WTC11 (cell line): ENCODE data around the gene HS1BP3. TPM values are rescaled to one million over a fixed set of nuclear protein-coding genes. Genes with fewer than 3 reads are reported as not detected.
A peak's percentile ranks its signal among the peaks of the same experiment; 100 is the strongest.

Experiments
- AR ChIP-seq: fragments of 250-450 bp; sonication (Bioruptor Pico); IDR thresholded peaks from 2 replicates; pipeline ENCODE4 v1.9.0; 2021; ENCODE audit warnings: mild to moderate bottlenecking
- CBFB ChIP-seq: sonication (generic); formaldehyde crosslinking; IDR thresholded peaks from 2 replicates; pipeline ENCODE4 v1.8.1; 2022; ENCODE audit warnings: mild to moderate bottlenecking, low read depth, missing genetic modification reagents
- CREM ChIP-seq: sonication (generic); formaldehyde crosslinking; IDR thresholded peaks from 2 replicates; pipeline ENCODE4 v1.8.1; 2022; ENCODE audit warnings: mild to moderate bottlenecking, missing genetic modification reagents, moderate library complexity
- ETV6 ChIP-seq: sonication (generic); formaldehyde crosslinking; IDR thresholded peaks from 2 replicates; pipeline ENCODE4 v1.8.1; 2022; ENCODE audit warnings: mild to moderate bottlenecking, missing genetic modification reagents
- FOXK1 ChIP-seq: sonication (generic); formaldehyde crosslinking; IDR thresholded peaks from 2 replicates; pipeline ENCODE4 v1.8.0; 2022; ENCODE audit warnings: mild to moderate bottlenecking, moderate library complexity, missing genetic modification reagents
- FOXP1 ChIP-seq: sonication (generic); formaldehyde crosslinking; IDR thresholded peaks from 2 replicates; pipeline ENCODE4 v1.8.0; 2022; ENCODE audit warnings: missing genetic modification reagents, mild to moderate bottlenecking, moderate library complexity, borderline replicate concordance
- GABPB1 ChIP-seq: sonication (generic); formaldehyde crosslinking; IDR thresholded peaks from 2 replicates; pipeline ENCODE4 v1.8.1; 2023; ENCODE audit warnings: mild to moderate bottlenecking, missing genetic modification reagents
- JAZF1 ChIP-seq: fragments of 250-450 bp; sonication (Bioruptor Pico); IDR thresholded peaks from 2 replicates; pipeline ENCODE4 v1.9.0; 2021; ENCODE audit warnings: moderate library complexity, mild to moderate bottlenecking, inconsistent platforms
- JUN ChIP-seq: sonication (generic); formaldehyde crosslinking; IDR thresholded peaks from 2 replicates; pipeline ENCODE4 v1.8.0; 2023; ENCODE audit warnings: mild to moderate bottlenecking, missing genetic modification reagents
- KAT7 ChIP-seq: sonication (generic); formaldehyde crosslinking; IDR thresholded peaks from 2 replicates; pipeline ENCODE4 v1.8.1; 2023; ENCODE audit warnings: missing genetic modification reagents, mild to moderate bottlenecking, borderline replicate concordance
- MXD4 ChIP-seq: fragments of 250-450 bp; sonication (Bioruptor Pico); IDR thresholded peaks from 2 replicates; pipeline ENCODE4 v1.8.0; 2021; ENCODE audit warnings: mild to moderate bottlenecking, moderate library complexity, borderline replicate concordance
- NFE2L1 ChIP-seq: sonication (generic); formaldehyde crosslinking; IDR thresholded peaks from 2 replicates; pipeline ENCODE4 v1.8.1; 2023; ENCODE audit warnings: missing genetic modification reagents
- SP1 ChIP-seq: sonication (generic); formaldehyde crosslinking; conservative IDR thresholded peaks from 2 replicates; pipeline ENCODE4 v1.8.1; 2022; ENCODE audit warnings: missing genetic modification reagents
- TEAD1 ChIP-seq: sonication (generic); formaldehyde crosslinking; IDR thresholded peaks from 2 replicates; pipeline ENCODE4 v1.8.0; 2022; ENCODE audit warnings: mild to moderate bottlenecking, missing genetic modification reagents
- ZBTB43 ChIP-seq: sonication (generic); formaldehyde crosslinking; IDR thresholded peaks from 2 replicates; pipeline ENCODE4 v1.8.1; 2023; ENCODE audit warnings: mild to moderate bottlenecking, missing genetic modification reagents
- ZNF232 ChIP-seq: sonication (generic); formaldehyde crosslinking; IDR thresholded peaks from 2 replicates; pipeline ENCODE4 v1.8.0; 2022; ENCODE audit warnings: mild to moderate bottlenecking, missing genetic modification reagents
- ZNF263 ChIP-seq: sonication (generic); formaldehyde crosslinking; IDR thresholded peaks from 2 replicates; pipeline ENCODE4 v1.8.1; 2022; ENCODE audit warnings: low read depth, mild to moderate bottlenecking, moderate library complexity, missing genetic modification reagents
- ZNF396 ChIP-seq: fragments of 250-450 bp; sonication (Bioruptor Pico); IDR thresholded peaks from 2 replicates; pipeline ENCODE4 v1.8.0; 2021; ENCODE audit warnings: mild to moderate bottlenecking, moderate library complexity, borderline replicate concordance
- ZNF423 ChIP-seq: fragments of 250-450 bp; sonication (Bioruptor Pico); IDR thresholded peaks from 2 replicates; pipeline ENCODE4 v2.1.2; 2022; ENCODE audit warnings: mild to moderate bottlenecking, moderate library complexity
- total RNA-seq: library from RNA; stranded (reverse); gene quantifications from 3 replicates; pipeline ENCODE4 v1.2.3, GENCODE V29; 2021
- TF ChIP-seq, protein P1 (sequence below): fragments of 250-450 bp; sonication (Bioruptor Pico); IDR thresholded peaks from 2 replicates; pipeline ENCODE4 v2.1.2; 2022; ENCODE audit warnings: mild to moderate bottlenecking, moderate library complexity
- TF ChIP-seq, protein P2 (sequence below): sonication (generic); formaldehyde crosslinking; IDR thresholded peaks from 2 replicates; pipeline ENCODE4 v1.8.0; 2022; ENCODE audit warnings: mild to moderate bottlenecking, missing genetic modification reagents
- TF ChIP-seq, protein P3 (sequence below): sonication (generic); formaldehyde crosslinking; IDR thresholded peaks from 2 replicates; pipeline ENCODE4 v1.8.1; 2022; ENCODE audit warnings: mild to moderate bottlenecking, missing genetic modification reagents, moderate library complexity, borderline replicate concordance
- TF ChIP-seq, protein P4 (sequence below): sonication (generic); formaldehyde crosslinking; IDR thresholded peaks from 2 replicates; pipeline ENCODE4 v1.8.1; 2022; ENCODE audit warnings: mild to moderate bottlenecking, moderate library complexity, missing genetic modification reagents
- TF ChIP-seq, protein P5 (sequence below): sonication (generic); formaldehyde crosslinking; IDR thresholded peaks from 2 replicates; pipeline ENCODE4 v1.8.1; 2023; ENCODE audit warnings: mild to moderate bottlenecking, missing genetic modification reagents, moderate library complexity

Gene HS1BP3
- total RNA-seq, 1 experiment from 2014 or later = 17.9 TPM

DNA sequence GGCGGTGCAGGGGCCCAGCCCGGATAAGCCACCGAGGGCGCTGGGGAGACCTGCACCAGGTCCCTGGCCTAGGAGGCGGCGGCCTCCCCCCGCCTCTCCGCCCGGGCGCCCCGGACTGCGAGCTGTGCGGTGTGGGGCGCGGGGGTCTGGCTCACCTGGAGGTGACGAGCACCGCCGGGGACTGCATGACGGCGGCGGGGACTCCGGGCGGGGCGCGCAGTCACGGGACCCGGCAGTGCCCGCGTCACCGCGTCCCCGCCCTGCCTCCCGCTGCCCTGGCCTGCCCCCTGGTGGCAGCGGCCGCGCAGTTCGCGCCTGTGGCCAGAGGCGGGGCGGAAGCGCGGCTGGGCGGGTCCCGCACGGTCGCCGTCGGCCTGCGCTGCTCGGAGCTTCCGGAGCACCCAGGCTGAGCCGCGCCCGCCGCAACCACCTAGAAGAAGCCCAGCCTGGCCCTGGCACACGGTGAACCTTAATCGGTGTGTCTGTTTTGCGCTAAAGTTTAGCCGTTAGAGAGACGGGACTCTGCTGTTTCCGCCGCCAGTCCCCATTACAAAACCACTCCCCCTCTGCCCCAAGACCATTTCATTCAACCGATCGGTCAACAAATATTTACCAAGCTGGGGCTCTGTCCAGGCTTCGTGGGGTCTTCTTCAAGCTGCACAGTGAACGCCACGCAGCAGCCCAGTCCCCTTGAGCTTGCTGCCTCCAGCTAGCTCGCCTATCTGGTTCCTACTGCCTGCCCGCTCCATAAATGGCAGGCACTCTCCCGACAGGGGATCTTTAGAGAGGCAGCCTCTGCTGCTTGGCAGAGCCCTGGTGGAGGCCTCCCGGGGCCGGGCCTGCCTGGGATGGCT is at the start of gene HS1BP3 (continued):
- TF ChIP-seq, protein P1, sequence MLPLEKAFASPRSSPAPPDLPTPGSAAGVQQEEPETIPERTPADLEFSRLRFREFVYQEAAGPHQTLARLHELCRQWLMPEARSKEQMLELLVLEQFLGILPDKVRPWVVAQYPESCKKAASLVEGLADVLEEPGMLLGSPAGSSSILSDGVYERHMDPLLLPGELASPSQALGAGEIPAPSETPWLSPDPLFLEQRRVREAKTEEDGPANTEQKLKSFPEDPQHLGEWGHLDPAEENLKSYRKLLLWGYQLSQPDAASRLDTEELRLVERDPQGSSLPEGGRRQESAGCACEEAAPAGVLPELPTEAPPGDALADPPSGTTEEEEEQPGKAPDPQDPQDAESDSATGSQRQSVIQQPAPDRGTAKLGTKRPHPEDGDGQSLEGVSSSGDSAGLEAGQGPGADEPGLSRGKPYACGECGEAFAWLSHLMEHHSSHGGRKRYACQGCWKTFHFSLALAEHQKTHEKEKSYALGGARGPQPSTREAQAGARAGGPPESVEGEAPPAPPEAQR = no peak
- TF ChIP-seq TEAD1 (CRISPR knock-in tag) (0 out of 2 replicates have a peak, but pooled peaks have one; percentile 39), ZNF423 (CRISPR knock-in tag) (peak; percentile 75), JAZF1 (CRISPR knock-in tag) (no peak), NFE2L1 (no peak), ZBTB43 (CRISPR knock-in tag) (peak; percentile 78; the same call in 1 of the 2 replicates), CBFB (CRISPR knock-in tag) (0 out of 2 replicates have a peak, but pooled peaks have one; percentile 40), GABPB1 (peak; percentile 63), ZNF396 (CRISPR knock-in tag) (no peak), ETV6 (CRISPR knock-in tag) (peak; percentile 94; the same call in 1 of the 2 replicates), JUN (CRISPR knock-in tag) (no peak), AR (CRISPR knock-in tag) (no peak), CREM (CRISPR knock-in tag) (peak; percentile 82; the same call in 1 of the 2 replicates), FOXP1 (peak; percentile 59; the same call in 1 of the 2 replicates), ZNF232 (peak; percentile 63; the same call in 1 of the 2 replicates), KAT7 (CRISPR knock-in tag) (no peak), SP1 (peak; percentile 87), FOXK1 (peak; percentile 85; the same call in 1 of the 2 replicates), ZNF263 (CRISPR knock-in tag) (0 out of 2 replicates have a peak, but pooled peaks have one; percentile 48), MXD4 (CRISPR knock-in tag) (no peak)
- TF ChIP-seq, protein P2, sequence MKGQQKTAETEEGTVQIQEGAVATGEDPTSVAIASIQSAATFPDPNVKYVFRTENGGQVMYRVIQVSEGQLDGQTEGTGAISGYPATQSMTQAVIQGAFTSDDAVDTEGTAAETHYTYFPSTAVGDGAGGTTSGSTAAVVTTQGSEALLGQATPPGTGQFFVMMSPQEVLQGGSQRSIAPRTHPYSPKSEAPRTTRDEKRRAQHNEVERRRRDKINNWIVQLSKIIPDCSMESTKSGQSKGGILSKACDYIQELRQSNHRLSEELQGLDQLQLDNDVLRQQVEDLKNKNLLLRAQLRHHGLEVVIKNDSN (CRISPR knock-in tag) = peak; percentile 77
- TF ChIP-seq, protein P3, sequence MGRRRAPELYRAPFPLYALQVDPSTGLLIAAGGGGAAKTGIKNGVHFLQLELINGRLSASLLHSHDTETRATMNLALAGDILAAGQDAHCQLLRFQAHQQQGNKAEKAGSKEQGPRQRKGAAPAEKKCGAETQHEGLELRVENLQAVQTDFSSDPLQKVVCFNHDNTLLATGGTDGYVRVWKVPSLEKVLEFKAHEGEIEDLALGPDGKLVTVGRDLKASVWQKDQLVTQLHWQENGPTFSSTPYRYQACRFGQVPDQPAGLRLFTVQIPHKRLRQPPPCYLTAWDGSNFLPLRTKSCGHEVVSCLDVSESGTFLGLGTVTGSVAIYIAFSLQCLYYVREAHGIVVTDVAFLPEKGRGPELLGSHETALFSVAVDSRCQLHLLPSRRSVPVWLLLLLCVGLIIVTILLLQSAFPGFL (CRISPR knock-in tag) = no peak
- TF ChIP-seq, protein P4, sequence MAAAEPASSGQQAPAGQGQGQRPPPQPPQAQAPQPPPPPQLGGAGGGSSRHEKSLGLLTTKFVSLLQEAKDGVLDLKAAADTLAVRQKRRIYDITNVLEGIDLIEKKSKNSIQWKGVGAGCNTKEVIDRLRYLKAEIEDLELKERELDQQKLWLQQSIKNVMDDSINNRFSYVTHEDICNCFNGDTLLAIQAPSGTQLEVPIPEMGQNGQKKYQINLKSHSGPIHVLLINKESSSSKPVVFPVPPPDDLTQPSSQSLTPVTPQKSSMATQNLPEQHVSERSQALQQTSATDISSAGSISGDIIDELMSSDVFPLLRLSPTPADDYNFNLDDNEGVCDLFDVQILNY (CRISPR knock-in tag) = peak; percentile 91
- TF ChIP-seq, protein P5, sequence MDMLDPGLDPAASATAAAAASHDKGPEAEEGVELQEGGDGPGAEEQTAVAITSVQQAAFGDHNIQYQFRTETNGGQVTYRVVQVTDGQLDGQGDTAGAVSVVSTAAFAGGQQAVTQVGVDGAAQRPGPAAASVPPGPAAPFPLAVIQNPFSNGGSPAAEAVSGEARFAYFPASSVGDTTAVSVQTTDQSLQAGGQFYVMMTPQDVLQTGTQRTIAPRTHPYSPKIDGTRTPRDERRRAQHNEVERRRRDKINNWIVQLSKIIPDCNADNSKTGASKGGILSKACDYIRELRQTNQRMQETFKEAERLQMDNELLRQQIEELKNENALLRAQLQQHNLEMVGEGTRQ (CRISPR knock-in tag) = peak; percentile 95
